ENCODE measurements around the gene MAD1L1. TPM values are rescaled to one million over a fixed set of nuclear protein-coding genes. Genes with fewer than 3 reads are reported as not detected.

Gene MAD1L1
- total RNA-seq, 1 donor from 2014 or later, result 48.4 TPM

DNA sequence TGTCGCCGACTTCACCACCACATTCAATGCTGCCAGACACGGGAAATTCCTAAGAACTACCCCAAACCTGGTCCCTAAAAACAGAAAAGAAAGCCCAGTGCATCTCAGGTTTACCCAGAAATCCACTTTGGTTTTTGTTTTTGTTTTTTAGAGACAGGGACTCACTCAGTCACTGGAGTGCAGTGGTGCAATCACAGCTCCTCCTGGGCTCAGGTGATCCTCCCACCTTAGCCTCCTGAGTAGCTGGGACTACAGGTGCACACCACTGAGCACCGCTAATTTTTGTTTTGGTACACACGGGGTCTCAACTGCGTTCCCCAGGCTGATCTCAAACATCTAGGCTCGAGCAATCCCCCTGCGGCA is 22.8 kb downstream of the MAD1L1 start:
- H3K27me3 ChIP-seq, result no peaks in the 10 kb centered on the region
- H3K36me3 ChIP-seq, result peaks cover 56% of the 10 kb centered on the region
- intact Hi-C loops (cut with DNase I), result no loop called here
- TF ChIP-seq CTCF (IDR thresholded peaks at IDR 0.05), result no peak
- no peak overlapping the region for H3K4me3 ChIP-seq
- ATAC-seq (no peak), DNase-seq (peak; percentile 25)
- peaks cover 4% of the 10 kb centered on the region for H3K4me1 ChIP-seq
- H3K27ac ChIP-seq, result no peak overlapping the region
- H3K9me3 ChIP-seq, result no peaks in the 10 kb centered on the region

- intact Hi-C loops (cut with DNase I), result no loop called here
- ATAC-seq (peak; percentile 87), DNase-seq (peak; percentile 83)
- H3K27ac ChIP-seq, result no peak overlapping the region
- H3K9me3 ChIP-seq, result no peaks in the 10 kb centered on the region
- H3K36me3 ChIP-seq, result peaks cover 50% of the 10 kb centered on the region
- H3K4me1 ChIP-seq, result peaks cover 4% of the 10 kb centered on the region
- no peak overlapping the region for H3K4me3 ChIP-seq
- no peaks in the 10 kb centered on the region for H3K27me3 ChIP-seq
- TF ChIP-seq CTCF (IDR thresholded peaks at IDR 0.05), result peak; percentile 73
Measured at GRCh38 chr7:2209146-2209960, 23.4 kb downstream of the MAD1L1 start.

DNA sequence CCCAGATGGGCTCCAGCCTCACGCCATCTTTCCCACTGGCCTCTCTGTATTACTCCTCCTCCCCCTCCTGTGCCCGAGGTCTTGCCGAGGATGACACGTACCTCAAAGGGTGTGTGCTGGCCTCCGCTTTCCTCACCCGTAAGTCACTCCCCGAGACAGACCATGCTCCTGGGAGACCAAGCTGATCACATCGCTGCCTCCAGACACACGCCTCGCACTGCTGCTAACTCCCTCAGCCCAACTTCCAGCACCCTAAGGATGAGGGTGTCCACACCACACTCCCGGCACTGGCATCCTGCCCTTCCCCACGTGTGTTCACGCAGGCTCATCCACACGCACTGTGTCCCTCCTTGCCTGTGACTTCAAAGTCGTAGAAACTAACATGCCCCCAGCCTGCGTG is 24.0 kb downstream of the MAD1L1 start:
- Histone ChIP-seq H3K4me1 (peaks cover 4% of the 10 kb centered on the region), H3K27ac (no peak overlapping the region), H3K36me3 (peaks cover 43% of the 10 kb centered on the region), H3K9me3 (no peaks in the 10 kb centered on the region), H3K27me3 (no peaks in the 10 kb centered on the region), H3K4me3 (no peak overlapping the region)
- TF ChIP-seq CTCF (IDR thresholded peaks at IDR 0.05), result no peak
- ATAC-seq, result no peak
- no peak for DNase-seq
- intact Hi-C loops (cut with DNase I), result no loop called here

GRCh38 chr7:2205036-2205780 is 27.5 kb downstream of the MAD1L1 start:
- no peaks in the 10 kb centered on the region for H3K27me3 ChIP-seq
- intact Hi-C loops (cut with DNase I), result no loop called here
- H3K4me1 ChIP-seq, result peaks cover 4% of the 10 kb centered on the region

GRCh38 chr7:2204446-2204845 is 28.3 kb downstream of the MAD1L1 start:
- DNase-seq, result peak; percentile 38
- ATAC-seq, result no peak

More at GRCh38 chr7:2205036-2205780, 27.5 kb downstream of the MAD1L1 start:
- Histone ChIP-seq H3K36me3 (peaks cover 25% of the 10 kb centered on the region), H3K9me3 (no peaks in the 10 kb centered on the region), H3K4me3 (no peak overlapping the region), H3K27ac (no peak overlapping the region)
- TF ChIP-seq CTCF (IDR thresholded peaks at IDR 0.05), result no peak
- DNase-seq, result peak; percentile 48
- ATAC-seq, result no peak

More at GRCh38 chr7:2204446-2204845, 28.3 kb downstream of the MAD1L1 start:
- H3K4me1 ChIP-seq, result peaks cover 4% of the 10 kb centered on the region
- no peaks in the 10 kb centered on the region for H3K27me3 ChIP-seq
- TF ChIP-seq CTCF (IDR thresholded peaks at IDR 0.05), result no peak
- intact Hi-C loops (cut with DNase I), result no loop called here
- no peak overlapping the region for H3K4me3 ChIP-seq
- no peaks in the 10 kb centered on the region for H3K9me3 ChIP-seq
- peaks cover 32% of the 10 kb centered on the region for H3K36me3 ChIP-seq
- H3K27ac ChIP-seq, result no peak overlapping the region

Measured in upper lobe of right lung (tissue), 1 donor.